ENCODE measurements around the gene ABCA3. TPM values are rescaled to one million over a fixed set of nuclear protein-coding genes. Genes with fewer than 3 reads are reported as not detected.

Gene ABCA3
- total and polyA plus RNA-seq, 4 donors: 197 to 607 (median 411) TPM

GRCh38 chr16:2339521-2340484 is 725 bp downstream of the ABCA3 start:
- peak overlapping the region; percentile 80 for H3K4me3 ChIP-seq
- no peaks in the 10 kb centered on the region for H3K9me3 ChIP-seq (ENCODE audit: control insufficient read depth in 4 of 4, insufficient read depth in 3 of 4, low read length in 3 of 4)
- ATAC-seq (ENCODE audit: insufficient read depth, low FRiP score): peak; percentile 16
- H3K27me3 ChIP-seq (ENCODE audit: control insufficient read depth in 3 of 3, insufficient read depth in 3 of 3, low read length in 2 of 3): peaks cover 0 to 51% (median 48%) of the 10 kb centered on the region in 3 donors
- TF ChIP-seq, protein P1, sequence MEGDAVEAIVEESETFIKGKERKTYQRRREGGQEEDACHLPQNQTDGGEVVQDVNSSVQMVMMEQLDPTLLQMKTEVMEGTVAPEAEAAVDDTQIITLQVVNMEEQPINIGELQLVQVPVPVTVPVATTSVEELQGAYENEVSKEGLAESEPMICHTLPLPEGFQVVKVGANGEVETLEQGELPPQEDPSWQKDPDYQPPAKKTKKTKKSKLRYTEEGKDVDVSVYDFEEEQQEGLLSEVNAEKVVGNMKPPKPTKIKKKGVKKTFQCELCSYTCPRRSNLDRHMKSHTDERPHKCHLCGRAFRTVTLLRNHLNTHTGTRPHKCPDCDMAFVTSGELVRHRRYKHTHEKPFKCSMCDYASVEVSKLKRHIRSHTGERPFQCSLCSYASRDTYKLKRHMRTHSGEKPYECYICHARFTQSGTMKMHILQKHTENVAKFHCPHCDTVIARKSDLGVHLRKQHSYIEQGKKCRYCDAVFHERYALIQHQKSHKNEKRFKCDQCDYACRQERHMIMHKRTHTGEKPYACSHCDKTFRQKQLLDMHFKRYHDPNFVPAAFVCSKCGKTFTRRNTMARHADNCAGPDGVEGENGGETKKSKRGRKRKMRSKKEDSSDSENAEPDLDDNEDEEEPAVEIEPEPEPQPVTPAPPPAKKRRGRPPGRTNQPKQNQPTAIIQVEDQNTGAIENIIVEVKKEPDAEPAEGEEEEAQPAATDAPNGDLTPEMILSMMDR (IDR thresholded peaks at IDR 0.05; ENCODE audit: control extremely low read depth, extremely low read depth): no peak
- peaks cover 0 to 10% (median 0%) of the 10 kb centered on the region in 5 donors for H3K4me1 ChIP-seq (ENCODE audit: control insufficient read depth in 5 of 5, insufficient read depth in 5 of 5, low read length in 5 of 5)
- WGBS, 2 donors: 5 to 6% methylated on average over 73 to 98 of the region's 98 CpGs
- H3K36me3 ChIP-seq (ENCODE audit: control insufficient read depth in 4 of 4, insufficient read depth in 4 of 4, low read length in 4 of 4): no peaks in the 10 kb centered on the region
- H3K27ac ChIP-seq (ENCODE audit: low read depth in 1 of 2, low read length in 1 of 2): peak overlapping the region in 1 of 2 donors; percentile 78
- DNase-seq: peak; percentile 11 to 32 (median 24)
- no peak overlapping the region for H3K9ac ChIP-seq (ENCODE audit: insufficient read depth in 1 of 2, low read length in 2 of 2)

DNA sequence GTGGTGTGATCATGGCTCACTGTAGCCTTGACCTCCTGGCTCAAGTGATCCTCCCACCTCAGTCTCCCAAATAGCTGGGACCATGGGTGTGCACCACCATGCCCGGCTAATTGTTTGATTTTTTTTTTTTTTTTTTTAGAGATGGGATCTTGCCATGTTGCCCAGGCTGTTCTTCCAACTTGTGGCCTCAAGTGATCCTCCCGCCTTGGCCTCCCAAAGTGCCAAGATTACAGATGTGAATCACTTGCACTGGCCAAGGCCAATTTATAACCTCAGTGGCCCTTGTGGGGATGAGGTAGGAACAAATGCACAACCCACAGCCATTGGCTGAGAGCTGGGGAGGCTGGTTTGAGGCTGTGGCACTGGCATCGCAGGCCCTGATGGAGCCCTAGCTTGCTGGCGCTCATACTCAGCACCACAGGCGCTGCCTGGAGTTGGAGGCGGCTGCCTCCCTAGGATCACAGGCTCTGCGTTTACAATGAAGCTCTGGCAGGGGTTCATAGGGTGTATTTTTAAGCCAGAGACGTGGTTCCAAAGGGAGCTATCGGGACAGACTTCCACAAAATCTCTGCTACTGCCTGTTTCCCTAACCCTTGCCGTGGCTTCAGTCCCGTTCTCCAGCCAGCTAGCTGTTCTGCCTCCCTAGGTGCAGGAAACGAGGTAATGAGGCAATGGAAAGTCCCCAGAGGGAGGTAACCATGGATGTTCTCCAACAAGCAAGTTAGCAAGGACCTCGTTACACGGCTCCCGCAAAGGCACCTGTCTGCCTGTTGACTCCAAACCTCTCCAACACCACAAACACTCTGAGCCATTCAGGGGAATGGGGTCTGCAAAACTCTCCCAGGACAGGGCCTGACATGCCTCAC is 2.9 kb downstream of the ABCA3 start:
- no peak for ATAC-seq (ENCODE audit: insufficient read depth, low FRiP score)
- no peak for DNase-seq
- H3K9me3 ChIP-seq (ENCODE audit: control insufficient read depth in 4 of 4, insufficient read depth in 3 of 4, low read length in 3 of 4): no peaks in the 10 kb centered on the region
- no peak overlapping the region for H3K9ac ChIP-seq (ENCODE audit: insufficient read depth in 1 of 2, low read length in 2 of 2)
- peak overlapping the region in 1 of 2 donors; percentile 55 for H3K27ac ChIP-seq (ENCODE audit: low read depth in 1 of 2, low read length in 1 of 2)
- TF ChIP-seq, protein P1 (IDR thresholded peaks at IDR 0.05; ENCODE audit: control extremely low read depth, extremely low read depth): no peak
- peaks cover 0 to 10% (median 0%) of the 10 kb centered on the region in 5 donors for H3K4me1 ChIP-seq (ENCODE audit: control insufficient read depth in 5 of 5, insufficient read depth in 5 of 5, low read length in 5 of 5)
- H3K36me3 ChIP-seq (ENCODE audit: control insufficient read depth in 4 of 4, insufficient read depth in 4 of 4, low read length in 4 of 4): no peaks in the 10 kb centered on the region
- peaks cover 0 to 35% (median 33%) of the 10 kb centered on the region in 3 donors for H3K27me3 ChIP-seq (ENCODE audit: control insufficient read depth in 3 of 3, insufficient read depth in 3 of 3, low read length in 2 of 3)
- 77 to 88% methylated on average over 15 of the region's 15 CpGs for WGBS, 2 donors
- H3K4me3 ChIP-seq: no peak overlapping the region

- TF ChIP-seq, protein P1 (IDR thresholded peaks at IDR 0.05; ENCODE audit: control extremely low read depth, extremely low read depth): no peak
These were observed 5.1 kb downstream of the ABCA3 start for GRCh38 chr16:2335286-2335895.

More at GRCh38 chr16:2335286-2335895, 5.1 kb downstream of the ABCA3 start:
- Histone ChIP-seq H3K27ac (ENCODE audit: low read depth in 1 of 2, low read length in 1 of 2) (no peak overlapping the region), H3K36me3 (ENCODE audit: control insufficient read depth in 4 of 4, insufficient read depth in 4 of 4, low read length in 4 of 4) (no peaks in the 10 kb centered on the region), H3K27me3 (ENCODE audit: control insufficient read depth in 3 of 3, insufficient read depth in 3 of 3, low read length in 2 of 3) (peaks cover 0 to 24% (median 19%) of the 10 kb centered on the region in 3 donors), H3K9me3 (ENCODE audit: control insufficient read depth in 4 of 4, insufficient read depth in 3 of 4, low read length in 3 of 4) (no peaks in the 10 kb centered on the region), H3K4me3 (no peak overlapping the region), H3K9ac (ENCODE audit: insufficient read depth in 1 of 2, low read length in 2 of 2) (no peak overlapping the region), H3K4me1 (ENCODE audit: control insufficient read depth in 5 of 5, insufficient read depth in 5 of 5, low read length in 5 of 5) (peaks cover 0 to 8% (median 0%) of the 10 kb centered on the region in 5 donors)
- WGBS, 2 donors: 89 to 91% methylated on average over 8 of the region's 8 CpGs
- ATAC-seq (ENCODE audit: insufficient read depth, low FRiP score): no peak
- no peak for DNase-seq

Measured in lung (tissue), 12 donors.